ENCODE data around the gene TBPL1. TPM values are rescaled to one million over a fixed set of nuclear protein-coding genes. Genes with fewer than 3 reads are reported as not detected.

The TBPL1 gene
- total RNA-seq, 4 donors from 2014 or later: 10.1 to 18.6 (median 12.3) TPM

DNA sequence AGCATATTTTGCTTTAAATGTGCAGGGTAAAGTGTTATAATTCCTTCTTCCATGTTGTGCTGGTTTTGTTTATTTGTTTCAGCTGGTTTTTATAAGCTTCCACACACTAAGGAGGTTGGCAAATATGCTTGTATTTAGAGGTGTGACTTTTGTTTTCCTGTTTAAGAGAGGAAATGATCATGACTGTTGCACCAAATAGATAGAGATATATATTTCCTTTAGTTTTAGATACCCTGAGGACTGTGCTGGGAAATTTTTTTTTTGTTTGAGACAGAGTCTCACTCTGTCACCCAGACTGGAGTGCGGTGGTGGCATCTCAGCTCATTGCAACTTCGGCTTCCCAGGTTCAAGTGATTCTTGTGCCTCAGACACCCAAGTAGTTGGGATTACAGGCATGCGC, 5.8 kb downstream of the TBPL1 start:
- TF ChIP-seq, protein P1, sequence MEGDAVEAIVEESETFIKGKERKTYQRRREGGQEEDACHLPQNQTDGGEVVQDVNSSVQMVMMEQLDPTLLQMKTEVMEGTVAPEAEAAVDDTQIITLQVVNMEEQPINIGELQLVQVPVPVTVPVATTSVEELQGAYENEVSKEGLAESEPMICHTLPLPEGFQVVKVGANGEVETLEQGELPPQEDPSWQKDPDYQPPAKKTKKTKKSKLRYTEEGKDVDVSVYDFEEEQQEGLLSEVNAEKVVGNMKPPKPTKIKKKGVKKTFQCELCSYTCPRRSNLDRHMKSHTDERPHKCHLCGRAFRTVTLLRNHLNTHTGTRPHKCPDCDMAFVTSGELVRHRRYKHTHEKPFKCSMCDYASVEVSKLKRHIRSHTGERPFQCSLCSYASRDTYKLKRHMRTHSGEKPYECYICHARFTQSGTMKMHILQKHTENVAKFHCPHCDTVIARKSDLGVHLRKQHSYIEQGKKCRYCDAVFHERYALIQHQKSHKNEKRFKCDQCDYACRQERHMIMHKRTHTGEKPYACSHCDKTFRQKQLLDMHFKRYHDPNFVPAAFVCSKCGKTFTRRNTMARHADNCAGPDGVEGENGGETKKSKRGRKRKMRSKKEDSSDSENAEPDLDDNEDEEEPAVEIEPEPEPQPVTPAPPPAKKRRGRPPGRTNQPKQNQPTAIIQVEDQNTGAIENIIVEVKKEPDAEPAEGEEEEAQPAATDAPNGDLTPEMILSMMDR (IDR thresholded peaks at IDR 0.05): no peak
- ATAC-seq (ENCODE audit: low FRiP score) (no peak), DNase-seq (ENCODE audit: low spot score) (no peak)

DNA sequence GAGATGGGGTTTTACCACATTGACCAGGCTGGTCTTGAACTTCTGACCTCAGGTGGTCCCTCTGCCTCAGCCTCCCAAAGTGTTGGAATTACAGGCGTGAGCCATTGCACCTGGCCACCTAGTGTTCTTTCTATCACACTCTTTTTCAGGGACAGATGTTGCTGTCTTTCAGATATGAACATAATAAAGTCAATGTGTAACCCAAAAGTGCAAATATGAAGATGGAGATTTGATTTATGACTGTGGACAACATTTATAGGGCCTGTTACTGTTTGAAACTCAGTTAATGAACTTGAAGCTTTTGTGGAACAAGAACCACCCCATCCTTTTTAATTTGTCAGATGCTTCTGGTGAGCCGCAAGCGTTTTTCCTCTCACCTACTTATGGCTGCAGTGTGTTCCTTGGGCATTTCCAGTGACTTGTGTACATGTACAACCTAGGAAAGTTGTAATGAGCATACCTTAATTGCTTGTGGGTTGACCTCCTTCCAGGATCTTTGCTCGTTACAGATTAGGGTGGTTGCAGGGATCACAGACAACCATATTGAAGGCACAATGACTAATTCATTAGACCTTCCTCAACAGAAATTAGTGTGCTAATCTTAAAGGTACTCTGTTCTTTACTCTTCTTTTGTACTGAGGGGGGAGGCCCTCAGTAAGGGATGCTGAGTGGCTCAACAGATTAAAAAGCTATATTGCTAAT, 6.8 kb downstream of the TBPL1 start:
- TF ChIP-seq, protein P1 (IDR thresholded peaks at IDR 0.05): no peak
- no peak for DNase-seq (ENCODE audit: low spot score)
- no peak for ATAC-seq (ENCODE audit: low FRiP score)

DNA sequence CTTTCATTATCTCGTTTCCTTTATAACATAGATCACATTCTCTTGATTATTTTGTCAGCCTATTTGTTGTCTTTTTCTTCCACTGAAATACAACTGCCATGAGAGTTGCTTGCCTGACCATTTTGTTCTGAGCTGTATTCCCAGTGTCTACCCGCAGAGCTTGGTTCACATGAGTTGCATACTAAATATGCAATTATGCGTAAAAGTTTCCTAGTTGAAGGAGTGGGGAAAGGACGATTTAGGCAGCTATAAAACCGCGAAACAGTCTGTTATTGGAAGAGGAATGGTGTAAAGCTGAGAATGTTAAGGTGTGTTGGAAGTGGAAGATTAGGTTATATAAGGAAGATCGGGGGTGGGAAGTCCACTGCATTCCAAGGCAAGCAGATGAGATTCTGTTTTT, 8.8 kb downstream of the TBPL1 start:
- ATAC-seq (ENCODE audit: low FRiP score) (no peak), DNase-seq (ENCODE audit: low spot score) (no peak)
- TF ChIP-seq, protein P1 (IDR thresholded peaks at IDR 0.05): no peak

DNA sequence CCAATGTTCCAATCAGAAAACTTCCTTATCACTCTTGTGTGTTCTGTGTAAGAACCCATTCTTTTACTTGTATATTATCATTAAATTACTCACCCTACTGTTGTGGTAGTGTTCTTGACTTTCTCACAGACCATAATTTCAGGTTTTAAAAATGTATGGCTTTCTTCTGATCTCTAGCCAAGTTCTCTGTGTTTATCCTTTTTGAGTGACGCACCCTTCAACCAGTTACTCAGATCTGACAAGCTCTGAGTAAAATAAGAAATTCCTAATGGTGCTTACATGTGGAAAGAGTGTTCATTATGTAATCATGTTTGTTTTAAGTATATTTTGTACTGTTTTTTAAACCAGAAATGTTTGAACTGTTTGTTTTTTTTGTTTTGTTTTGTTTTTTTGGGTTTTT, 11.0 kb downstream of the TBPL1 start:
- no peak for ATAC-seq (ENCODE audit: low FRiP score)
- no peak for DNase-seq (ENCODE audit: low spot score)
- TF ChIP-seq, protein P1 (IDR thresholded peaks at IDR 0.05): no peak

DNA sequence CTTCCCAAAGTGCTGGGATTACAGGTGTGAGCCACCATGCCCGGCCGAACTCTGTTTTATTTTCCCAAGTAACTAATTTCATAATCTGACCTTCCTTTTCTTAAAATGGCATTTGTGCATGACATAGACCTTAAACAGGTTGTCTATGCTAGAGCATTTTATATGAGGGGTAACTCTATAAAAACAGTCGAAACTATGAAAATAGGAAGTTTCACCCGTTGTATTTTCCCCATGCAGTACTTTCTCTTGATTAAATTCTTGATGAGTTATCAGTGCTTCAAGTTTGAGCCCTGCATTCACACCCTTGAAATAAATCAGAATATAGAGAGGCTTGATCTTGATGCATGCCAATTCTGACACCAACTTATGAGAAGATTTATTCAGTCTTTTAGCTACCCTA, 11.7 kb downstream of the TBPL1 start:
- no peak for ATAC-seq (ENCODE audit: low FRiP score)
- DNase-seq (ENCODE audit: low spot score): no peak
- TF ChIP-seq, protein P1 (IDR thresholded peaks at IDR 0.05): no peak

DNA sequence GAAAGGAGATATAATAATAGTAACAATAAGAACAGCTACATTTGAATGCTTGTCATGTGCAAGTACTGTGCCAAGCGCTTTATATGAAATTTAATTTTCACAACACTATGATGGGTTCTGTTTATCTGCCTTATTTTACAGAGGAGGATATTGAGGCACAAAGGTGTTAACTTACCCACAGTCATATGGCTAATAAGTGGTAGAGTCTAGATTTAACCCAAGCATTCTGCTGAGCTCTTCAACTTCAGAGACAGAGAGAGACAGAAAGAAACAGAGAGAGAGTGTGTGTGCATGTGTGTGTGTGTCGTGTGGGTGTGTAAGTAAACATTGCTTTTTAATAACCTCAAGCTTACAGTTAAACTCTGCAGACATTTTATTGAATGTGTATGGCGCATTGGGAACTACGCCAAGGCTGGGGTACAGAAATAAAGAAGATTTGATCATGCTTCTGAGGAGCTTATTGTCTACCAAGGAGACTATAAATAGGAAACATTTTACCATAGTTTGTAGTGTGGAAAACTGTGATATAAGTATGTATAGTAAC, 12.9 kb downstream of the TBPL1 start:
- TF ChIP-seq, protein P1 (IDR thresholded peaks at IDR 0.05): no peak
- ATAC-seq (ENCODE audit: low FRiP score) (no peak), DNase-seq (ENCODE audit: low spot score) (no peak)
